Measurements from ENCODE around the gene TMEM176A. TPM values are rescaled to one million over a fixed set of nuclear protein-coding genes. Genes with fewer than 3 reads are reported as not detected.

Gene TMEM176A
- total and polyA plus RNA-seq, 2 of the 8 experiments (the other 6 are each of a cell fraction or from before 2014, with no cell fraction given): 1.3 to 1.5 TPM

DNA sequence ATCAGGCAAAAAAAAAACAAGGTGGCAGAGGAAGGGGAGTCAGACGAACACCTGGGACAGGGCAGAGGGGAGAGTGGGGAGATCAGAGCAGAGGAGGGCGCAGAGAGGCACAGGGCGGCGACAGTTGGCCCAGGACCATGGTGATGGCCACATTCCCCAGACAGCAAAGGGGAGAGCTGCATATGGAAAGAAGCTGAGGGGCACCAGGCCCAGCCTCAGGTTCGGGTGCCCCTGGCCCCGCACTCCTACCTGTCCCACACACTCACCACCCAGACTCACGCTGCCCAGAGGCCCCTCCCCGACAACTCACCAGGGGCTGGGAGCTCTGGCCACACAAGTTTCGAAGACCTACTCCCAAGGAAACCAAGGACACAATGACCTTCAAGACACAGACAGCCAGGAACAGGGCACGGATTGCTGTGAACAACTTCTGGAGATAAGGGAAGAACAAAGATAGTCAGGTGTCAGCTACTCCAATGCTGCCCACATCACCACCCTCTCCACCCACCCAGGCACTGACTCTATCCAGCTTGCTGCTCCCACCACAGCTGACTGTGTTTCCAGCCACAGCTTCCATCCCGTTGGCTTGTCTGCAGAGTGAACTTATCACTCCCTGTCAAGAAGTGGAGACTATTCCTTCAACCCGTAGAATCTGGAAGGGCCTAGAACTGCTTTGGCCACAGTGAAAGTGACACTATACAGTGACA lies 8.7 kb upstream of the TMEM176A start (continued):
- TF ChIP-seq, protein P1, sequence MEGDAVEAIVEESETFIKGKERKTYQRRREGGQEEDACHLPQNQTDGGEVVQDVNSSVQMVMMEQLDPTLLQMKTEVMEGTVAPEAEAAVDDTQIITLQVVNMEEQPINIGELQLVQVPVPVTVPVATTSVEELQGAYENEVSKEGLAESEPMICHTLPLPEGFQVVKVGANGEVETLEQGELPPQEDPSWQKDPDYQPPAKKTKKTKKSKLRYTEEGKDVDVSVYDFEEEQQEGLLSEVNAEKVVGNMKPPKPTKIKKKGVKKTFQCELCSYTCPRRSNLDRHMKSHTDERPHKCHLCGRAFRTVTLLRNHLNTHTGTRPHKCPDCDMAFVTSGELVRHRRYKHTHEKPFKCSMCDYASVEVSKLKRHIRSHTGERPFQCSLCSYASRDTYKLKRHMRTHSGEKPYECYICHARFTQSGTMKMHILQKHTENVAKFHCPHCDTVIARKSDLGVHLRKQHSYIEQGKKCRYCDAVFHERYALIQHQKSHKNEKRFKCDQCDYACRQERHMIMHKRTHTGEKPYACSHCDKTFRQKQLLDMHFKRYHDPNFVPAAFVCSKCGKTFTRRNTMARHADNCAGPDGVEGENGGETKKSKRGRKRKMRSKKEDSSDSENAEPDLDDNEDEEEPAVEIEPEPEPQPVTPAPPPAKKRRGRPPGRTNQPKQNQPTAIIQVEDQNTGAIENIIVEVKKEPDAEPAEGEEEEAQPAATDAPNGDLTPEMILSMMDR (IDR thresholded peaks at IDR 0.05; ENCODE audit: control extremely low read depth in 1 of 3, insufficient read depth in 1 of 3, low read depth in 1 of 3, low read length in 3 of 3): no peak
- TF ChIP-seq, protein P2, sequence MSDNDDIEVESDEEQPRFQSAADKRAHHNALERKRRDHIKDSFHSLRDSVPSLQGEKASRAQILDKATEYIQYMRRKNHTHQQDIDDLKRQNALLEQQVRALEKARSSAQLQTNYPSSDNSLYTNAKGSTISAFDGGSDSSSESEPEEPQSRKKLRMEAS (IDR thresholded peaks at IDR 0.05): no peak
- TF ChIP-seq BCL11A (IDR thresholded peaks at IDR 0.05; ENCODE audit: low read depth in 2 of 2, low read length in 2 of 2) (no peak), CHD1 (IDR thresholded peaks at IDR 0.05; ENCODE audit: low read depth, low read length) (no peak)
